ENCODE measurements around the gene FOSB.
A peak's percentile ranks its signal among the peaks of the same experiment; 100 is the strongest.
"Not testable (repeated sequence)": the region's sequence is repeated elsewhere in the genome, so short reads cannot be mapped to it uniquely, and the experiment has no call there.

FOSB gene

DNA sequence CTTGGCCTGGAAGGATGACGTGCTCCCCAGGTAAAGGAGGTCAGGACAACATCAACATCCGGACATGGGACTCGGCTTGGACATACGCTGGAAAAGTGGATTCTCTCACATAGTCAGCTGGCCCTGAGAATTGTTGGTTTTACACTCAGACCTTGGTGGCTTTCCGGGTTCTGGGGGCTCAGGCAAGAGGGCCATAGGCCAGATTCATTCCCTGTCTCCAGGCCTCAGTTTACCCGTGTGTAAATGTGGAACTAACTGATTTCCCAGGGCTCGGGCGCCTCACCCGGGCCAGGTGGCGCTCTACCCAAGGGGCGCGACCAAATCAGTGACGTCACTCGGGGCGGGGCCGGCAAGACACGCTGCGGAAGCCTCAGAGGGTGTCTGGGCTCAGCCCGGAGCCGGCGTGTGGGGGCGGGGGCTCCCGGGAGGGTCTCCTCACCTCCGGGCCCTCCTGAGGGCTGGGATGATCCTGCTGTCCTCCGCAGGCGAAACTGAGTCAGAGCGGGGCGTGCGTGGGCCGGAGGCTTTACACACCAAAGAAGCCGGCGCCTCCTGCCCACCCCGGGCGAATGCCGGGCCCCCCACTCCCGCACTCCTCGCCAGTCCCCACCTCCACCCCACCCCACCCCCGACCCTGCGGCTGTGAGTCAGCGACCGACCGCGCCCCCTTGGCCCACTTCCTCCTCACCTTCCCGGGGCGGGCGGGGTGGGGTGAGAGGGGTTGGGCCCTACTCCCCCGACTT, 38.6 kb downstream of the FOSB start:
- DNase-seq (ENCODE audit: low read depth): peak; percentile 98

DNA sequence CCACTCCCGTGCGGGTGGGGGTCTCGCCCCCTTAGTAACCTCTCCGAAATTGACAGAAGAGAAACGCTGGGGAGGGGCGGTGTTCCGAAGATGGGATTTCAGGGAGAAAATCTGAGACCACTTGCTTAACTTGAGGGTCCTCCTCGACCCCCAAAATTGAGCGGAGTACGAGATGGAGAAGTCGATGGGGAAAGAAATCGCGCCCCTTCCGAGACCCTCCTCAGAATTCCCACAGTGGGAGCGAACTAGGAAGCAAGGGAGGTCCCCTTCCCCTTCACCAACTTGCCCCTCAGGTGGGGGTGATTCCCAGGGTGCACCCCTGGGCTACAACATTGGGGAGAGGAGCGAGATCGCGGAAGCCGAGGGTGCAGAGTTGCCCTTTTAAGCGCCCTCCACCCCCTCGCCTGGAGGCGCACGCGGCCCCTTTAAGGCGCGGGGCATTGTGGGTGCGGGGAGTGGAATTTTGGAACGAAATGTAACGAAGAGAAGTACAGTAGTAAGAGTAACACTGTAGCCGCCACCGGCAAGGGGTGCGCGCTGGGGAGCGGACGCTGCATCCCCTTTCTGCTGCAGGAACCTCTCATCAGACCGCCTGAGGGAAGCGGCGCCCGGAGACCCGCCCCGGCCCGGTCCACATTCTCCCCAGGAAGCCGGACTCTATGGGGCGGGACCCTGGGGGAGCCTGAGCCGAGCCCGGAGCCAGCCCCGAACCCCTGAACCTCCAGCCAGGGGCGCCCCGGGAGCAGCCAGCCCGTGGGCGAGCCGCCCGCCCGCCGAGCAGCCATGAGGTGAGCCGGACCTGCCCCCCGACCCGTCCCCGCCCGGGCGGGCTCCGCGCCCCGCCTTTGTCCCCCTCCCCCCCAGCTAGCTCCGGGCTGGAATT, 39.4 kb downstream of the FOSB start, which contains the start of gene VASP:
Gene VASP, plus strand, starts transcription at position 491 of the 883 bp plus-strand sequence. Its CDS starts 293 bp downstream, at position 784.
- peak; percentile 84 for DNase-seq (ENCODE audit: low read depth)

DNA sequence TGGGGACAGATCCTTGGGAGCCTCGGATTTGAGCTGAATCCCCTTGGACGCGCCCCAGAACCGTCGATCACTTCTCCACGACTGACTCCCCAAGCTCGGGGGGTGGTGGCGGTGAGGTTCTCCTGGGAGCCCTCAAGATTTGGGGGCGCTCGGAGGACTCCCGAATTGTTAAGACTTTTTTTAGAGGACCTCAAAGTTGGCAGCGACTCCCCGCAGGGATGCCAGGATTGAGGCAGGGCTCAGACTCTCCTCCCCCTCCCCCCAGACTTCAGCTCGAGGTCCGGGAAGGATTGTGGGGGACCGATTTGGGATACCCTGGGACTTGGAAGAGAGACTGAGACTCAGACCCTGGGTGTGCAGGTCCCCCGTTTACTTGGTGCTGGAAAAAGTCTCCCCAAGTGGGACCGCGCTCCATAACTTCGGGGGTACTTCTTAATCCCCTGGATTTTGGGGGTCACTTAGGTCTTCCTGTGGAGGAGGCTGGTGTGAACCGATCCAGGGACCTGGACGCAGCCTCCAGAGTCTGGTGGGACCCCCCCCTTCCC, 40.1 kb downstream of the FOSB start:
- DNase-seq (ENCODE audit: low read depth): no peak

GRCh38 chr19:45508417-45508860, 40.6 kb downstream of the FOSB start:
- DNase-seq (ENCODE audit: low read depth): peak; percentile 35

- no peak for DNase-seq (ENCODE audit: low read depth)
Observed at GRCh38 chr19:45508861-45509691, 41.3 kb downstream of the FOSB start.

DNA sequence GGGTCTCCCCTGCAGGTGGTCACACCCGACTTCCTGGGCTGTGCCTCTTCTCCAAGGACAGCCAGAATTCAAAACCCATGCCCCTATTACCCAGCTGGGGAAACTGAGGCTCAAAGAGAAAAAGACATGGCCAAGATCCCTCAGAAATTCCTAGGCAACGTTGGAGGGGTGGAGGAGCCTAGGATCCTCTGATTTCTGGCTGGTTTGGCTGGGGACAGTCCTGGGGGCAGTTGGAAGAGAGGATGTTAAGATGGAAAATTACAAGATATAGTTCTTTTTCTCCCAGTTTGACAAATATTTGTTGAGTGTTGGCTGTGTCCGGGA, 41.9 kb downstream of the FOSB start:
- DNase-seq (ENCODE audit: low read depth): no peak

GRCh38 chr19:45510352-45510751, 42.6 kb downstream of the FOSB start:
- not testable (repeated sequence) for DNase-seq (ENCODE audit: low read depth)

DNA sequence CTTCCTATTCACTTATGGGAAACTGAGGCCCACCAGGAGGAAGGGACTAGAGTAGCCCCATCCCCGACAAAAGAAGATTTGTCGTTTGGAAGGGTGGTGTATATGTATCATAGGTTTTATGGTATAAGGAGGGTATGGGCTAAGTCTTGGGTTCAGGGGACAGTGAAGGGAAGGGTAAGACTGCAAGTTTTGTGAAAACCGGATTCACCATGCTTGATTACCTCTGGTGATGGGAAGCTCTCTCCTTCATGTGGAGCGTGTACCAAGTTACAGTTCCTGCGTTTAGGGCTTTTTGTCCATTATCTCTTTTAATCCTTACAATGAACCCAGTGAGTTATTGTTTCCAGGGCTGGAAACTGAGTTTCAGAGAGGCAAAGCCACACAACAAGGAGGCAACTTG, 43.3 kb downstream of the FOSB start:
- DNase-seq (ENCODE audit: low read depth): no peak

- no peak for DNase-seq (ENCODE audit: low read depth)
Observed at GRCh38 chr19:45512881-45513483, 45.2 kb downstream of the FOSB start.

DNA sequence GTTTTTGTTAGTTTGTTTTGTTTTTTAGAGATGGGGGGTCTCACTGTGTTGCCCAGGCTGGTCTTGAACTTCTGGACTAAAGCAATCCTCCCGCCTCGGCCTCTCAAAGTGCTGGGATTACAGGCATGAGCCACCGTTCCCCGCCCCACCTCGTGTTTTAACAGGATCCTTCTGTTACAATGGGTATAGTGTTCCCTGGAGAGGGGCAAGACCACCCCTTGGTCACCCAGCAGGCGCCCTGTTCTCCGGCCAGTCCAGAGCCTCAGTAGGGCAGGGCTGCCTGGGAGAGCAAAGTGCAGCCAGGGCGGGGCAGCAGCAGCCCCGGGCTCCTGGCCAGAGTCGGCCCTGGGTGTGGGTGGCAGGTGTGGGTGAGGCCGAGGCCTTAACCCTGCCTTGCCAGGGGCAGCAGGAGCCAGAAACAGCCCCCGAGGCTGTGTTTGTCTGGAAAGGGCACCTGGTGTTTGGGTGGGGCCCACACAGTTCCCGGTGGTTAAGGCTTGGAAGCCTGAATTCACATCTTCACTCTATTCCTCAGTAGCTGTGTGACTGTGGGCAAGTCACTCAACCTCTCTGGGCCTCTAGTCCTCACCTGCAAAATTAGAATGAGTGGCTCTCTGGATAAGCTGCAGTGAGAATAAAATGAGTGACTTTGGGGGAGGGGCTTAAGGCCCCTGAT, 46.7 kb downstream of the FOSB start:
- no peak for DNase-seq (ENCODE audit: low read depth)

GRCh38 chr19:45515081-45515624, 47.4 kb downstream of the FOSB start:
- DNase-seq (ENCODE audit: low read depth): no peak

- no peak for DNase-seq (ENCODE audit: low read depth)
Observed at GRCh38 chr19:45515807-45516401, 48.1 kb downstream of the FOSB start.

DNA sequence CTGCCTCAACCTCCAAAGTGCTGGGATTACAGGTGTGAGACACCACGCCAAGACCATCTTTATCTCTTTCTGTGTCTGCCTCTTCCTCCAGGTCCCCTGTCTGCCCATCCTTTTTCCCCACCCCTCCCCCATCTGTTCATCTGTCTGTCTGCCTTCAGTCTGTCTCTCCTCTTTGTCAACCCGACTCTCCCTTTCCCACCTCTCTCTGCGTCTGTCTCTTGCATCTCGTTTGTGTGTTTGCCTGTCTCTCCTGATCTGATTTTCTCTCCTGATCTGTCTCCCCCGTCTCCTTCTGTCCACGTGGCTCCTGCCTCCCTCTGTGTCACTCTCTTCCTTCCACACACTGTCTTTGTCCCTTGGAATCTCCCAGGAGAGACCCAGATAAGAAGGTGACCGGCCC, 49.4 kb downstream of the FOSB start:
- no peak for DNase-seq (ENCODE audit: low read depth)

- DNase-seq (ENCODE audit: low read depth): no peak
Observed at GRCh38 chr19:45517641-45518468, 50.1 kb downstream of the FOSB start.

DNA sequence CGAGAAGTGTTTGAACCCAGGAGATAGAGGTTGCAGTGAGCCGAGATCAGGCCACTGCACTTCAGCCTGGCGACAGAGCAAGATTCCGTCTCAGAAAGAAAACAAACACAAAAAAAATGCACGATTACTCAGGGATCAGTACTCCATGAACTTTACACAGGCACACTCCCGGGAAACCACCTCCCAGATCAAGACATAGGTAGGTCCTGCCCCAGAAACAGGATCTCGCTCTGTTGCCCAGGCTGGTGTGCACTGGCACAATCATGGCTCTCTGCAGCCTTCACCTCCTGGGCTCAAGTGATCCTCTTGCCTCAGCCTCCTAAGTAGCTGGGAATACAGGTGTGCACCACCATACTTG, 50.7 kb downstream of the FOSB start:
- no peak for DNase-seq (ENCODE audit: low read depth)

DNA sequence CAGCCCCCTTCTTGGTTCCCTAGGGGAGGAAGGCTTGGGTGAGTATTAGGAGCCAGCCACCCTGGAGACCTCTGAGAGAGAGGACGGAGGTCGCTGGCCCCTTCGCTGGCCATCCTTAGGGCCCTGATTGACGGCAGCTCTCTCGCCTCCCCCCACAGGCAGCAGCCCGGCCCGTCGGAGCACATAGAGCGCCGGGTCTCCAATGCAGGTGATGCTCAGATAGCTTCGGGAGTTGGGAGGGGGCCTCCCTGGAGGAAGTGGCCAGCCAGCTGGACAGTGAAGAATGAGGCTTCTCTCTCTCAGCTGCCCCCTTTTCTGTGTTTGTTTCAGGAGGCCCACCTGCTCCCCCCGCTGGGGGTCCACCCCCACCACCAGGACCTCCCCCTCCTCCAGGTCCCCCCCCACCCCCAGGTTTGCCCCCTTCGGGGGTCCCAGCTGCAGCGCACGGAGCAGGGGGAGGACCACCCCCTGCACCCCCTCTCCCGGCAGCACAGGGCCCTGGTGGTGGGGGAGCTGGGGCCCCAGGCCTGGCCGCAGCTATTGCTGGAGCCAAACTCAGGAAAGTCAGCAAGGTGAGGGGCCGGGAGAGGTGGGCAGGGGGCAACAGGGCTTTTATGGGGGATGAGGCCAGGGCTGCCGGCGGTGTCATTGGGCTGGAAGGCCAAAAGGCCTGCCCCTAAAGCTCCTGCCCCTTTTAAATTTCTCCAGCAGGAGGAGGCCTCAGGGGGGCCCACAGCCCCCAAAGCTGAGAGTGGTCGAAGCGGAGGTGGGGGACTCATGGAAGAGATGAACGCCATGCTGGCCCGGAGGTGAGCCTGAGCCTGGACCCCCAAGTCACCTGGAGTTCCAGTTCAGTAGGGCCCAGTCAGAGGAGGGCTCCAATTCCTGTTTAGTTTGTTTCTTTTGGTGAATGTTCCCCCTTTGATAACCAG, 54.5 kb downstream of the FOSB start:
- DNase-seq (ENCODE audit: low read depth): no peak

- DNase-seq (ENCODE audit: low read depth): peak; percentile 45
Observed at GRCh38 chr19:45523642-45524256, 56.0 kb downstream of the FOSB start.

GRCh38 chr19:45524575-45525129, 56.9 kb downstream of the FOSB start:
- DNase-seq (ENCODE audit: low read depth): no peak
